HG03060 (cell line): ENCODE results near the gene VPS35L.

Source experiments
- ATAC-seq: cut with Tn5 transposase; IDR thresholded peaks from one replicate; pipeline ENCODE4 v1.9.1; 2021; ENCODE audit warnings: low read depth, moderate number of reproducible peaks; ENCODE audit not compliant: unreplicated experiment

Gene VPS35L

DNA sequence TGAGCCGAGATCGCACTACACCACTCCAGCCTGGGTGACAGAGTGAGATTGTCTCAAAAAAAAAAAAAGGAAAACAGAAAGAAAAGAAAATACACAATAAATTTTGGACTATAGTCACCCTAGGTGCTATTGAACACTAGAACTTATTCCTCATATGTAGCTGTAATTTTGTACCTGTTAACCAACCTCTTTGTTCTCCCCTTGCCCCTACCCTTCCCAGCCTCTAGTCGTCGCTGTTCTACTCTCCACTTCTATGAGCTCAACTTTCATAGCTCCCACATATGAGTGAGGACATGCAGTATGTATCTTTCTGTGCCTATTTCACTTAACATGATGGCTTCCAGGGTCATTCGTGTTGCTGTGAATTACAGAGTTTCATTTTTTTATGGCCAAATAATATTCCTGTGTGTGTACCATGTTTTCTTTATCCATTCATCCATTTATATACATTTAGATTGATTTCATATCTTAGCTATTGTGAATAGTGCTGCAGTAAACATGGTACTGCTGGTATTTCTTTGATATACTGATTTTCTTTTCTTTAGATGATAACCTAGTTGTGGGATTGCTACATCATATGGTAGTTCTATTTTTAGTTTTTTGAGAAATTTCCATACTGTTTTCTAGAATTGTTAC lies 28.3 kb downstream of the VPS35L start:
- ATAC-seq: no peak

GRCh38 chr16:19588661-19589060 lies 33.2 kb downstream of the VPS35L start:
- ATAC-seq: no peak

- ATAC-seq: no peak
Measured at GRCh38 chr16:19589106-19589505, 33.6 kb downstream of the VPS35L start.

GRCh38 chr16:19589771-19590302 lies 34.3 kb downstream of the VPS35L start:
- ATAC-seq: no peak

DNA sequence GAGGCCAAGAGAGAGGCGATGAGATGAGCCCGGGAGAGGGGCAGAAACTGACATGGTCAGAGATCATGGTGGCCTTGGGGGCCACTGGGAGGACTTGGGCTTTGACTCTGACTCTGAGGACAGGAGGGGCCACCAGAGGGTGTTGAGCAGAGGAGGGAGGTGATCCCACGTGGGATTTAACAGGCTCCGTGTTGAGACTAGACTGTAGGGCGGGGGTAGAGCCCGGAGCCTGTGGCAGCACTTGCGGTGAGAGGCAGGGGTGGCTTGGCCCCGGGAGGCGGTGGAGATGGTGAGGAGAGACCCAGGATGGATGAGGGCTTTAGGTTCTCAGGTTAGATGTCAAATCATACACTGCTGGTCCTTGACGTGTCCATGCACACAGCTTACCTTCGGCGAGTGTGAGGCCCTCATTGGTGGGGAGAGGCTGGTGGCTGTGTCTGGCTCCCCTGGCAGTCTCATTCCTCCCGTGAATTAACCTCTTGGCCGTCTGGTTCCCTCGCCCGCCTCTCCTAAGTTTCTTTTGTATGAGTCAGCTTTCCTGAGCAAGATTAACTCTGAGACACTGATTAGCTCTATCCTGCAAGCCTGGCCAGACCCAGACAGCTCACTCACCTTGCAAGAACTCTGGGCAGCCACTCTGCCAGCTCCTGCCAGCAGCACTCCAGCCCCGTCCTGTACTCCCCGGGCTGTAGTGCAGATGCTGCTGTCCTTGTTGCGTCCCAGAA lies 39.7 kb downstream of the VPS35L start:
- ATAC-seq: no peak

DNA sequence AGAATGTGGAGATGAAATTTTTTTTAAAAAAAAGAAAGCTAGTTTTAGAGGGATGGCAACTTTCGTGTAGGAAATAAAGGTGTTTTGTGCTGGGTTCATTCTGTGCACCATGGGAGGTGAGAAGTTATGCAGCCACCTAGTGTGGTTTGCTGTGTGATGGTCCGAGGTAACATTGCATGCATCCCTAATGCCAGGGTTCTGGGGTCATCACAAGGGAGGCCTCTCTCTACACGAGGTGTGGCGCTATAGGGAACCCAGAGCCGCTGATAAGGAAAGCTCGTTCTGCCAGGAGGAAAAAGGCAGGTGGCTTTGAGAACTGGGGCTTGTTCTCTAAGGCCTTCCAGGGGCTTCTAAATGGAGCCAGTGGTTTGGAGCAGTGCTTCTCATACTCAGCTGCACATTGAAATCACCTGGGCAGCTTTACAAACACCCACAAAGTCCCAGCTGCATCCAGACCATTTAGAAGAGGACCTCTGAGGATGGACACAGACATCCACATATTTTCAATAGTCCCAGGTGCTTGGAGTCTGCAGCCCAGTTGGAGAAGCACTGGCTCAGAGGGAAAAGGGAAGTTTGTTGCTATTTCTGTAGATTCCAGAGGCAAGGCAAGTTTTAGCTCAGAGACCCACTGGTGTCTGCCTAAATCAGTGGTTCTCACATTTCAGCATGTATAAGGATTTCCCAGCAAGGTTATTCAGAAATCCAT lies 43.5 kb downstream of the VPS35L start:
- no peak for ATAC-seq

- ATAC-seq: no peak
Measured at GRCh38 chr16:19599968-19600716, 44.6 kb downstream of the VPS35L start.

DNA sequence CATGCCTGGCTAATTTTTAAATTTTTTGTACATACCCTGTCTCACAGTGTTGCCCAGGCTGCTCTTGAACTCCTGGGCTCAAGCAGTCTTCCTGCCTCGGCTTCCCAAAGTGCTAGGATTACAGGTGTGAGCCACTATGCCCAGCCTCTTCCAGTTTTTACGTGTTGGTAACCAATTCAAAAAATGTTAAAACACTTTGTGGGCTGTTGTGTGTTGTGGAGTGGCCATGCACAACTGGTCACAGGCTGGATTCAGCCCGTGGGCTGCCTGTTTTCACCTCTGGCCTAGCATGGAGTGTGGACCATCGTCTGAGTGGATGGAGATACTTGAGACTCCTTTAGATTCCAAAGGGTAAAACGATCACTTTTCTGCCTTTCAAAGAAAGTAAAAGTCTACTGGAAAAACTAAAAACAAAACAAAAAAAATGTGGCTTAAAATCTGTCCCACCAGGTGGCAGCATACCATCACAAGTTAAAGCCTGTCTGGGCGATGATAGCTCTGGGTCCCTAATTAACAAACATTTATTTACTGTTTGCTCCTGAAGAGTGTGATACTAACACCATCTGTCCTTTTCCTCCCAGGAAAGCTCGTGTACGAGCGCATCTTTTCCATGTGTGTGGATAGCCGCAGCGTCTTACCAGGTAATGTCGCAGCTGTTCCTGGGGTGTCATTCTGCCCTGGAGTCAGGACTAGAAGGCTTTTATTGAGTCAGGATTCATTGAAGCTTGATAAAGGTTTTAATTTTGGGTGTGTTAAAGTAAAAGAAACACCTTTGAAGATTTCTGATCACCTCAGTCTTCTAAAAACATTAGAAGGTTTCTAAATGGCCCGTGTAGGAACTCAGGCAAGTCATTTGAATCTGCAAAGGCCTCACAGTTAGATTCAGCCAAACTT lies 45.8 kb downstream of the VPS35L start:
- no peak for ATAC-seq

GRCh38 chr16:19604911-19605310 lies 49.4 kb downstream of the VPS35L start:
- no peak for ATAC-seq

GRCh38 chr16:19605701-19606100 lies 50.2 kb downstream of the VPS35L start:
- no peak for ATAC-seq

DNA sequence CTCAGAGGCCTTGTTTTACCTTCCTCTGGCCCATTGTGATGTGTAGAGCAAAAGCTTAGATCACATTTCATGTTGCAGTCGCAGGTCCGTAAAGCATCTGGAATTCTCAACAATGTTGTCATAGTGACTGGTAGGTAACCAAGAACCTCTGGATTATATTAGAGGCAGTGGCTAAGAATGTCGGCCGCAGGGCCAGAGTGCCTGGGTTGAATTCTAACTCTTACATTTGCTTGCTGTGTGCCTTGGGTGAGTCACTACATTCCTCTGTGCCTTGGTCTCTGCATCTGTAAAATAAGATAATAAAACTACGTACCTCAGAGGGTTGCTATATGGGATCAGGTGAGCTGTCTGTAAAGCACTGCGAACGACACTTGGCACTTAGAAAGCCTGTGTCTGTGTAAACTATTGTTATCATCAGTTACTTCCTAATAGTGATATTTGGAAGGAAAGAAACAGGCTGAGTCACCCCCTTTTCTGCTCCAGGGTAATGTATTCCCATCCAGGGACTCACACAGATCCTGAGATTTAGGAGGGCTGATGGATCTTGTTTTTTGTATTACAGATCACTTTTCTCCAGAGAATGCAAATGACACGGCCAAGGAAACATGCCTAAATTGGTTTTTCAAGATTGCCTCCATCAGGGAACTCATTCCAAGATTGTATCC lies 52.2 kb downstream of the VPS35L start:
- ATAC-seq: no peak

DNA sequence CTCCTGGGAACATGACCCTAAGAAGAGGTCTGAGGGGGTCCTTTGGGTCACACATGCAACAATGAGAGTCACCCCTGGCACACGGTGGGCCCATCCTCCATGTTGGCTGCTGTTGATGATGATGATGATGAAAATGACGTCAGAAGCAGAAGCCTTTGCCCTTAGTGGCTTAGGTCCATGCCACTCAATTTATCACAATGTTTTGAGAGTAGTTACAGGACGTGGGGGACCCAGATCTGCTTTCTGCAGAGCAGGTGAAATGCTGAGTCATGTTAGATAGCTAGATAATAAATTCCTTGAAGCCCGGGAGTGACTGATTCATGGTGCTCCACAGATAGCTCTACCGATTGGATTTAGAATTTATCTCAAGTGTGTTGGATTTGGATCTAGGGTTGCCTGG lies 53.9 kb downstream of the VPS35L start:
- ATAC-seq: no peak

- no peak for ATAC-seq
Measured at GRCh38 chr16:19610200-19610599, 54.7 kb downstream of the VPS35L start.

GRCh38 chr16:19613834-19614233 lies 58.3 kb downstream of the VPS35L start:
- no peak for ATAC-seq

DNA sequence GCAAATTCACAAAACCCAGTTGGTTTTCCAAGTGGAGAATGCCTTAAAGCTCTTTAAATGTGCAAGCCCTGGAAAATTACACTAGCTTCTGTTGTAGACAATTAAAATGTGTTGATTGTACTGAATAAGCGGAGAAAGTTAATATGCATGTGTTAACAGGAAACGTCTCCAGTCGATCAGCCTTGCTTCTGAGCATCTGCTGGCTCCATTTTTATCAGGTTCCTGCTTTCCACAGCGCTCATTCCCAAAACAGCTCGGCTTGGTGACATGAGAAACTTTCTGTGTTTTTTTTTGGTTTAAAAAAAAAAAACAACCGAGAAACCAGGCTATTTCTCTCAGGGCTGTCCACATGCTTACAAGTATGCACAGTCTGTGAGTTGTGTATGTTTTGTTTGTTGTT lies 60.7 kb downstream of the VPS35L start:
- ATAC-seq: no peak

DNA sequence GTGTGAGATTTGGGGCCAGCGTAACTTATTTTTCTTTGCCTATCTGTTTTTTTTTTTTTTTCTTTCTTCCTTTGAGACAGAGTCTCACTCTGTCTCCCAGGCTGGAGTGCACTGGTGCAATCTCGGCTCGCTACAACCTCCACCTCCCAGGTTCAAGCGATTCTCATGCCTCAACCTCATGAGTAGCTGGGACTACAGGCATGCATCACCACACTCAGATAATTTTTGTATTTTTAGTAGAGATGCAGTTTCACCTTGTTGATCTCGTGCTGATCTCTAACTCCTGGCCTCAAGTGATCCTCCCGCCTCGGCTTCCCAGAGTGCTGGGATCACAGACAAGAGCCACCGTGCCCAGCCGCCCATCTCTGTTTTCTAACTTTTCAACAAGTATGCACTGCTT lies 63.4 kb downstream of the VPS35L start:
- no peak for ATAC-seq

DNA sequence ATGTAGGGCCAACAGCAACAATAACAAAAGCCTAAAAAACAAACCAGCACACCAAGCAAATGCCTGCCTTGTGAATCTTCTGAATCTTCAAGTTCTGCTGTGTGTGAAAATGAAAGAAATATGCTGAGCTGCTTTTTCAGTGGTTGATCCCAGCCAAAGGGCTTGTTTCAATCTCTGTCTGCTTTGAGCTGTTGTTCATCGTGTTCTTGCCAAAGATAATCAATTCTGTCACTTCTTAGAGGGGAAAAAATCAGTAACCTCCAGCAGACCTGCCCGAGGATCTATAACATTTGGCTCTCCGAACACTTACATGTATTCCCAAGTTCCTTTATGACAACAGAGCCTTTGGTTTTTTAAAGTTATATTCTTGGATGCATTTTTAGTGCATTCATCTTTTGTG lies 65.9 kb downstream of the VPS35L start:
- no peak for ATAC-seq

GRCh38 chr16:19625039-19625438 lies 69.5 kb downstream of the VPS35L start:
- no peak for ATAC-seq
